HK-2 (cell line): Measurements from ENCODE around the gene CDC42EP2.
A peak's percentile ranks its signal among the peaks of the same experiment; 100 is the strongest.

Experiments
- DNase-seq: peaks from one replicate; pipeline ENCODE4 v3.0.0-alpha.2; 2018; ENCODE audit not compliant: unreplicated experiment

The CDC42EP2 gene

DNA sequence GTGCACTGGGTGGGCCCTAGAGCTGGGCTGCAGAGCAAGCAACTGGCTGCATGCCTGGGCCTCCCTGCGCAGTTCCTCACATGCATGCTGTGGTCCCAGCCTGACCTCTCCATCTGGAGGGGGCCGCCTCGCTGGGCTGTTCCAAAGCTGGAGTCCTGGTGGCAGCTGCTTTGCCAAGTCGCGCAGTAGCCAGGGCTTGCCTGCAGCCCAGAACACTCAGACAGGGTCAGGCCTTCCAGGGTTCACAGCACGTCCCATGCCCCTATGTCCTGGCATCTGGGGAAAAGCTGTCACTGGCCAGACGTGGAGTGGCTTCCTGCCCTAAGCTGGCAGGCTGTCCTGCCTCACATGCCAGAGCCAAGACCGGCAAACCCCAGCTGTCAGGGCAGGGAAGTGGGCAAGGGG, 16.5 kb upstream of the CDC42EP2 start:
- no peak for DNase-seq

DNA sequence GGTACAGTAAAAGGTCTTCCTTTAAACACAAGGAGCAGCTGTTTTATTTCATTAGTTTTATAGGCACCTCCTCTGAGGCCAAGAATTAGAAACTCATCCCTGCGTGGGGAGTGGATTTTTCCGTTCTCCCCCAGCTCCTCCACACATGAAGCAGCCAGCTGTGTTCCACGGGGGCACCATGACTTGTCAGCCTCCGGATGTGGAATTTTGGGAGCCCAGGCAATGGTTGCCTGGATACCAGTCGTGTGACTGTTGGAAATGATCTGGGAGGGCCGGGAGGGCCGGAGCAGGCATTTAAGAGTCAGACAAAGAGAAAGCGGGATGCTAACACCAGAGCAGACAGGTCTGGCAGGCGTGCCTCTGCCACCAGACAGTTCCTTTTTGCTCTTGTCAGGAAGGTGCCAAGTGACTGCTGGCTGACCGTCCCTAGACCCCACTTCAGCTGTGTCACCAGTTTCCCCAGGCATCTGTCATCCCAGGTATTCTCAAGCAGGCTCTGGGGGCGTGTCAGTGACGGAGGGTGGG, 15.9 kb upstream of the CDC42EP2 start:
- DNase-seq, result no peak

DNA sequence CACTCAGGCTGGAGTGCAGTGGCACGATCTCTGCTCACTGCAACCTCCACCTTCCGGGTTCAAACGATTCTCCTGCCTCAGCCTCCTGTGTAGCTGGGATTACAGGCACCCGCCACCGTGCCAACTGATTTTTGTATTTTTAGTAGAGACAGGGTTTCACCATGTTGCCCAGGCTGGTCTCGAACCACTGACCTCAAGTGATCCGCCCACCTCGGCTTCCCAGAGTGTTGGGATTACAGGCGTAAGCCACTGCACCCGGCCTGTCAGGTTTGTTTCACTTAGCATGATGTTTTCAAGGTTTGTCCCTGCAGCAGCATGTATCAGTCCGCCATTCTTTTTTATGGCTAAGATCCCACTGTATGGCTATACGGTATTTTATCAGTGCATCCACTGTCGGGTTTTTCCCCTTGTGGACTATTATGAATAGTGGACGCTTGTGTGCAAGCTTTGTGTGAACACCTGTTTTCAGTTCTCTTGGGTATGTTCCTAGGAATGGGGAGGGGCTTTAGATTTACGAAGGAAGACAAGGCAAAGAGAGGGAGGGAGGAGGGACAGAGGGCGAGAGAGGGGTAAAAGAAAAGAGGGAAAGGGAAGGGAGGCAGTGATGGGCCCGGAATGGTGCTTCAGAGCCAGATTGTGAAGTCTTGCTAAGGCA, 13.9 kb upstream of the CDC42EP2 start:
- DNase-seq, result no peak

DNA sequence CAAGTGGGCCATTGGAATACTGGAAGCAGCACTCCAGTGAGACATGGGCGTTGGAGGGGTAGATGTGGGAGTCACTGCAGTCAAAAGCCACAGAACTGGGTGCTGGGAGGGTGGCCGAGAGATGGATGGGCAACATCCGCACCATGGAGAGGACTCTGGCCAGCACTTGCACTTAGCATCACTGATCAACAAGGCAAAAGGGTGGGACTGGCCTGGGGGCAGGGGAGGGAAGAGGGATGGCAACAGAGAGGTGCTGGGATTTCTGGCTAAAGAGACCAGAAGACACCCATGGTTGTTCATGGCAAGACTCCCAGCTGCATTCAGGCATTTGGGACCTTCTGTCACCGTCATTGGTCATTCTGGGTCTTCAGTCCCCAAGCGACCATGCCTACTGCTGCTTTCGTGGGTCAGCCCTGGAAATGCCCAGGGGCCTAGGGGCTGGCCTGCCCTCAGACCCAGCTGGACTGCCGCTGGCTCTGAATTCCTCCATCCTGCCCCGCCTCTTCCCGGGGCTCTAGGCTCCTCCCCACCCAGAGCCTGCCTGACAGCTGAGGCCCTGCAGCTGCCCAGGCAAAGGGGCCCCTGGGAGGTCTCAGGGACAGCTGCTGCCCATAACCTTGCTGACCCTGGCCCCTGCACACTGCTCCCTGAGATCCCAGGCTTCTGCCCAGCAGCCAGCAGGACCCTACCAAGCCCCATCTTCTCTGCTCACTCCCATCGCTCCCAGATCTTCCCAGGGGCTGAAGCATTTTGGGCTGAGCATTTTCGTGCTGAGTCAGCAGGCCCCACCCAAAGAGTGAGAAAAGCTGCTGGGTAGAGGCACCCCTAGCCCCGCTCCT, 13.0 kb upstream of the CDC42EP2 start:
- no peak for DNase-seq

DNA sequence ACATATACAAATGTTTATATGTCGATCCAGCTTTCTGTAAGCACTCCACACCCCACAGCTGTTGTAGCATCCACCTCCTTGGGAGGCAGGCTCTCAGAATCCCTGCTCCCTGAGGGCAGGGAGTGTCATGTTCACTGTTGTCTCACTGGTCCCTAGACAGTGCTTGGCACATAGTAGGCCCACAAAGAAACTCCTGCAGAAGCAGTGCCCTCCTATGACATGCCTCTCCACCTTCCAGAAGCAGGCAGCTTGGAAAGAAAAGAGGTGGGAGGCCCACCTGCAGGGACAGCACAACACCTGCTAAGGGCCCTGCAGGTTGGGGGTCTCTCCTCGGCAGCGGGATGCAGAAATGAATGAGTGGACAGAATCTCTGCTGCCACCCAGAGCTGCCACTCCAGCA, 11.1 kb upstream of the CDC42EP2 start:
- DNase-seq, result no peak

DNA sequence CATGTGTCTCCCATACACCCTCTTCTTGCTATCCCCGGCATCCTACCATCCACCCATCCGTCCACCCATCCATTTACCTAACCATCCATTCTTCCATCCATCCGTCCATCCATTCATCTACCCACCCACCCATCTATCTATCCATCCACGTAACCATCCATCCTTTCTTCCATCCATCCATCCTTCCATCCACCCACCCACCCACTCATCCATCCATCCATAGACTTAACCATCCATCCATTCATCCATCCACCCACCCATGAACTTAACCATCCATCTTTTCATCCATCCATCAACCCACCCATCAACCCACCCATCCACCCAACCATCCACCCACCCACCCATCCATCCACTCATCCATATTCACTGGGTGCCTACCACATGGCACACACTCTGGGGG, 10.6 kb upstream of the CDC42EP2 start:
- no peak for DNase-seq

DNA sequence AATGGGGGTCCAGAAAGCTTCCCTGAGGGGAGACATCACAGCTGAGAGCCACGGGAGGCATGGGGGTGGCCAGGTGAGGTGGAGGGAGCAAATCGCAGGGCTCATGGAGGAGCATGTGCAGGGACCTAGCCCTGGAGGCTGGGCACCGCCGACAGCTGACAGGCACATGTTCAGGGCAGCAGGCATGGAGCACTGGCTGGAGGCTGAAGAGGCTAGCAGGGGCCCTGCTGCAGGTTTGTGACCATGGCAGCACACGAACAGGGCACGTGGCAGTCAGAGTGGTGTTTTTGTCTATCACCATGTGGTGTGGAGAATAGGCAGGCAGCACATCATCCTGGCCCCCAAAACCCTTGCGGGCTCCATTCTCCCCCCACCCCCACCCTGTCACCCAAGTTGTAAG, 10.1 kb upstream of the CDC42EP2 start:
- no peak for DNase-seq

DNA sequence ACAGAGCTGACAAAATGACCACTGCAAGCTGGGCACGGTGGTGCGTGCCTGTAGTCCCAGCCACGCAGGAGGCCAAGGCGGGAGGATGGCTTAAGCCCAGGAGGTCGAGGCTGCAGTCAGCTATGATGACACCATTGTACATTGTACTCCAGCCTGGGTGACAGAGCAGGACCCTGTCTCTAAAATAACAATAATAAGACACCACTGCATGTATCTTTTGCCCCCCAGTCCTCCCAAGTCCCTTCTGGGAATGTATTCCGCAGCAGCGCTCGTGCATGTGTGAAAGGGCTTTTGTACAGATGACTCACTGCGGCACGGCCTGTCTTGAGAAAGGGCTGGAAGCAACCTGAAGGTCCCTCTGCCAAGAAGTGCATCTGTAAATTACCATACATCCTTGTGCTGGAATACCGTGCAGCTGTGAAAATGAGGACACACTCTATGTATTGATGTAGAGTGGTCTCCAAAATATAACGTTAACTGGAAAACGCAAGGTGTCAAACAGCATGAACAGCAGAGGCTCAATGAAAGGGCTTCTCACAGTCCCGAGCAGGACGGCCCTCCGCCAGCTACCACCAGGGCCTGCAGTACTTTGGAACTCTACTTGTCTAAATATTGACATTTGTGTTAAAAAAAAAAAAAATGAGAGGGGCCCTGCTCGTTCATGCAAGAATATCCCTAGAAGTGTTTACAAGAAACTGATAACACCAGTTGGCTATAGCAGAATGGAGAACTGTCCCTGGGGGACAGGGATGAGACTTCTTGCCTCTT, 9.0 kb upstream of the CDC42EP2 start:
- DNase-seq, result no peak

DNA sequence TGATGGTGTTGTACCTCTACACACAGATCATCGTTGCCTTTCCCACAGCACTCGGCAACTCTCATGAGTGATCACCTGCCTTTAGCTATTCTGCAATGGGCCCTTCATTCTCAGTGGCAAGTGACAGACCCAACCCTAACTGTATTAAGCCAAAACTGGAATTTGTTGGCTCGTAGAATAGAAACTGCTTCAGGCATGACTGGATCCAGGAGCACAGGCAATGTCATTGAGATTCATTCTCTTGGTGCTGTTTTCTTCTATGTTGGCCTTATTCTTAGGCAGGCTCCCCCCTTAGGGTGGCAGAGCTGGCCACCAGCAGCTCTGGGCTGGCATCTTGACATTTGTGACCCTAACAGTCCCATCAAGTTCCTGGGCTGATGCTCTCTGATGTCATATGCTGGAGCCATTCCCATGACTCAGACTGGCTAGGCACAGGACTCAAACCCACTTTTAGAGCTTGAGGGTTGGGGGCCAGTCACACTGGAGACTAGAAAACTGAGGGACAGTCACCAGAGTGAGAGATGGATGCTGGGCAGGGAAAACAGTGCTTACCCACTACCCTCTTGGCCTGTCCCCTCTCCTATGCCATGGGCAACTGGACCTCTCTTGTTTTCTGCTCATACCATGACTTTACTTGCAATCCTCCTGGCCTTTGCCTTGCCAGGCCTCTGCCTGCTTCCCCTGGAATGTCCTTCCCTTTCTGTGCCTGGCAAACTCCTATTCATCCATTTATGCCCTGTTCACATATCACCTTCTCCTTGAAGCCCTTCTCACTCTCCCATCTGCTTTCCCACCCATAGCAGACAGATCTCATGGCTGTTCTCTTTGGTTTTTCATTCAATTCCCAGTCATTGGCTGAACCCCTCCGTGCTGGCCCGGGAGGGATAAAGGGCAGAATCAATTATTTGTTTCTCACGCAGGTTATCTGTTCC, 7.1 kb upstream of the CDC42EP2 start:
- DNase-seq, result no peak

DNA sequence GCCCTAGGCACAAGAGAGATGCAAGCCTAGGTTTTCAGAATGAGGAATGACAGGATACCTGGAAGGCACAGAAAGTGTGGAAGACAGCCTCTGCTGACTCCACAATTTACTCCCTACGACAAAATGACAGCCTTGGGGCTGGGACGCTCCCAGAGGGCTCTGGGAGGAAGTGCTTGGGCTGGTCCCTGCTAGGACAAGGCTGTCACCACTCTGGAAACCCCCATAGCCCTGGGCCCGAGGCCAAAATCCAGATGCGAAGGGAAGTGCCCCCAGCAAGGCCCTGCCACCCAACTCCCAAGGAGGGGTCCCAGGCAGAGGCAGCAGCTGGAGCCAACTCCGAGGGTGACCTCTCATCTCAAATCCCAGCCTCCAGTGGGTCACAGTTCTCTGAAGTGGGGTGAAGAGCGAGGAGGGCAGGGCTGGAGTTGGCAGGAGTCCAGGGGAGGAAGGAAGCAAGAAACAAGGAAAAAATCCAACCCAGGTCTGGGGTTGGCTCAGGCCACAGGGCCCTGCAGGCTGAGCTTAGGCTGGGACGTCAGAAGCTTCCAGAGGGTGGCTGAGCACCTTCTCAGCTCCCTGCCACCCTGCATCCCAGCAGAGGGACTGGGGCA, 6.3 kb upstream of the CDC42EP2 start:
- no peak for DNase-seq

DNA sequence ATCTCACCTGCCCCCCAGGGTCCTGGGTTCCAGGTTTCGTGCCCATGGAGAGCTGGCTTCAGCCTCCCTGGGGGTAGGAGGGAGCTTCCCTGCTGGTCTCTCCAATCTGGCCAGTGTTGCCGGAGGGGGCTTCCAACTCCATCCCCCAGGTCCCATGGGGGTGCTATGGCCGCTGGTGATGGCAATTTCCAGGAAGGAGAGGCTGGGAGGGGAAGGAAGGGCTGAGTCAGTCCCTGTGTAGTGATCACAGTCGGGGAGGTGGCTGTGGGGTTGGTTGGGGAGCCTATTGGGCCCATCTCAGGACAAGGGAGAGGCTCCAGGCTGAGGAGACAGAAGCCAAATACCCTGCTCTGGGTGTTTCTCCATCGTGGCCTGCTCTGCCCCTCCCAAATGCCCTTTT, 5.7 kb upstream of the CDC42EP2 start:
- DNase-seq, result no peak

DNA sequence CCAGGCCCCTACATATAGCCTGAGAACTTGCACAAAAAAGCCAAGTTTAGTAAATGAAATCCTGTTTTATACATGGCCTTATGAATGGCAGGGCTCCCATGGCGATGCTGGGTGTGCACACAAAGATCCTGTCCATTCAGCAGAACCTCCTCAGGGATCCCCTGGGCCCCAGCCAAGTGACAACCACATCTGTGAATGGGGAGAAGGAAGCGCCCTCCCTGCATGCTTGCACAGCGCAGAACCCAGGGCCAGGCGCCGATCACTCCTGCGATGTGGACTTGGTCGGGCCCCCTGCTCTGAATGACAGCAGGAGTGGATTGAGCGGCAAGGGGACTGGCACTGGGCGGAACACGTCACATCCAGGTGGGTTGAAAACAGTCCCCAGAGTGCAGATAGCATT, 4.5 kb upstream of the CDC42EP2 start:
- no peak for DNase-seq

DNA sequence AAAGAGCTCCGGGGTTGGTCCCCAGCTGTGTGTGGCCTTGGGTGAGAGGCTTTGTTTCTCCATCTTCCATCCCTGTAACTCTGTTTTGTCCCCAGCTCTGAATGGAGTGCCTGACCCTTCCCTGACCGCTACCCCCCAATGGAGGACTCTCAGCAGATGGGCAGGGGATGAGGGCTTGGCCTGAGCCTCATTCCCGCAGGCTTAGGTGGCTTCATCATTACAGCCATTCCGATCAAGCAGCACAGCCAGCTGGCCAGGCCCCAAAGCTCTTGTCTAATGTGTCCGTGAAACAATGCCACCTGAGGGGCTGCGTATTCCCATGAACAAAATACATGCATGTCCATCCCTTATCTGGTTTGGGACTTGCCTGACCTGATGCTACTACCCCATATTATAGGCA, 3.9 kb upstream of the CDC42EP2 start:
- no peak for DNase-seq

DNA sequence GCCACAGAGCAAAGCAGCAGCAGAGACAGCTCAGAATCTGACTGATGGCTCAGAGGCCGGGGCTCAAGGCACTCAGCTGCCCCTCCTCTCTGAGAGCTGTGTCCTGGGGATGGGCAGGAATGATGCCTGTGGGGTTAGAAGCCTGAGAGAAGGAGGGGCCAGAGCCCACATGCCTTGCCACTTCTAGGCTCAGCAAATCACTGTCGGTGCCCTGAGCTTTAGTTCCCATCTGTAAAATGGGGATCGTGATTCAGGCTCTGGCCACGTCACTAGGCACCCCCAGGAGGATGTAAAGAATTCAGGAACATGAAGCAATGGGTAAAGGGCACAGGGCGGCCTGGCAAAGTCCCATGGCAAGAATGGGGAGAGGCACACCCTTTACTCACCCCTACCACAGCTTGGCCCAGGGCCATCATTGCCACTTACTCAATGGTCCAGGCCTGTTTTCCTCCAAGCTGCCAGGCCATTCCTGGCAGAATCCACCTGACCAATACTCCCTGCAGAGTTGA, 3.4 kb upstream of the CDC42EP2 start:
- no peak for DNase-seq

DNA sequence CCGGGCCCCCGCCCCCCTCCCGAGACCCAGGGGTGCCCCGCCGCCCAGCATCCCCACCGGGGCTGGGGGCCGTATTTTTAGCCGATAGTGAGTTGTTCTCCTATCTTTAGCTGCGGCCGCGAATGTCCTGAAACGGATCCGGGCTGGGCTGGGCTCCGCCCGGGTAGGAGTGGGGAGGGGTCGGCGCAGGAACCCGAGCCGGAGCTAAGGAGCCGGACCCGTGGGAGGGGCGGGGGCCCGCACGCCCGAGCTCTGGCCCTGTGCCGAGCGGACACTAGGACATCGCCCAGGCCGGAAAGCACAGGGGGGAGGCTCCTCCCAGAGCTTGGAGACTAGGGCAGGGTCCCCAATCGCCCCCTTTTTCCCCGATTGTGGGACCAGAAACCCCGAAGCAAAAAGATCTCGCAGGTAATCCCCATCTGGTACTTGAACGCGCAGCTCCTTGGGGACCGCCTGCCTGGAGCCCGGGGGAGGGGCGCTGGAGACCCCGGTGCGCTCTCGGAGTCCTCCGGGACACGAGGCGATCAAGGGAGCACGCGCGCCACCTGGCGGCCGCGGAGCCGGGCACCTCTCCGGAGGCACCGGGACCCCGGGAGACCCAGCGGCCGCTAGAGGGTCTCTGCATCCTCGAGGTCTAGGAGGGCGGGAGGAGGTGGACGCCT, 669 bp downstream of the CDC42EP2 start:
- DNase-seq, result peak; percentile 78

DNA sequence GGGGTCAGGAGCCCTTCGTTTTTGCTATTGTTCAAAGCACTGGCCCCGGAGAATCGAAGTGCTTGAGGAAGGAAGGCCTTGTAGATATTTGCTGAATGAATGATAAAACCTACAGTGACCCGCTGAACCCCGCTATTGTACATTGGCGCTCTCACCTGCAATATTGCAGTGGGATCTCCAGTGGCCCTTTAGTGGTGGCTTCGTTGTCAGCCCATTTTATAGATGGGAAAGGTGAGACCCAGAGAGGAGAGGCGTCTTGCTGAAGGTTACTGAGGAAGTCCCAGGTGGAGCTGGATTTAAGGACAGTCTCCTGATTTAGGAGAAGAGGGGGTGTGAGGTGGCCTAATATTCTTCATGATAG, 1.2 kb downstream of the CDC42EP2 start:
- no peak for DNase-seq

DNA sequence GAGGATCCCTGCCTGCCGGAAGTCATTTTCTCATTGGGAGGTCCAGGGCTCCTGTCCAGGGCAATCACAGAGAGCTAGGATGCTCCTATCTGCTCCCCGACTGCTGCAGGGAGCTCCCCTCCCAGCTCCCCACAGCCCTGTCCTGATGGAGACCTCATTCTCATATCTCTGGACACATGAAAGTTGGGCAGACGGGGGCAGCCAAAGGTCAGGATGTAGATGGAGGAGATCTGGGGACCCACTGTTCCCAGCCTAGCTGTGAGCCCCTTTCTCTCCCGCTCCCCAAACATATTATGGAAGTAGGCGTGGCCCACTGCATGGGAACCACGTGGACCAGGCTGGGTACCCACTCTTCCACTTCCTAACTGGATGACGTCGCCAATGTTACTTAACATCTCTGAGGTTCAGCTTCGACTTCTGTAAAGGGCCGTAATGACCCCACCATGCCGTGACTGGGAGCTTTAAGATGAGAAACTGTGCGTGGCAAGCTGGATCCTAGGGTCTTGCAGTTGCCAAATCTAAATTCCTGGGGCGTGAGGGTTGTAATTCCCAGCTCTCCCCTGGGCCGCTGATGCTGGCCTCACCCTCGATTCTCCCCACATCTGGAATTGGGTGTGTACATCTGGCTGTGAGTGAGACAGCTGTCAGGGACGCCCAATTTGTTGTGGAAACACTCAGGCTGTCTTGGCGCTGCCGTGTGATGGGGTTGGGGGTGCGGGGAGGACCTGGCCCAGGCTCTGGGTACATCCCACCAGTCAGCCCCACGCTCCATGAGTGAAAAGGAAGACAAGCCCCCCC, 1.8 kb downstream of the CDC42EP2 start:
- DNase-seq, result no peak

DNA sequence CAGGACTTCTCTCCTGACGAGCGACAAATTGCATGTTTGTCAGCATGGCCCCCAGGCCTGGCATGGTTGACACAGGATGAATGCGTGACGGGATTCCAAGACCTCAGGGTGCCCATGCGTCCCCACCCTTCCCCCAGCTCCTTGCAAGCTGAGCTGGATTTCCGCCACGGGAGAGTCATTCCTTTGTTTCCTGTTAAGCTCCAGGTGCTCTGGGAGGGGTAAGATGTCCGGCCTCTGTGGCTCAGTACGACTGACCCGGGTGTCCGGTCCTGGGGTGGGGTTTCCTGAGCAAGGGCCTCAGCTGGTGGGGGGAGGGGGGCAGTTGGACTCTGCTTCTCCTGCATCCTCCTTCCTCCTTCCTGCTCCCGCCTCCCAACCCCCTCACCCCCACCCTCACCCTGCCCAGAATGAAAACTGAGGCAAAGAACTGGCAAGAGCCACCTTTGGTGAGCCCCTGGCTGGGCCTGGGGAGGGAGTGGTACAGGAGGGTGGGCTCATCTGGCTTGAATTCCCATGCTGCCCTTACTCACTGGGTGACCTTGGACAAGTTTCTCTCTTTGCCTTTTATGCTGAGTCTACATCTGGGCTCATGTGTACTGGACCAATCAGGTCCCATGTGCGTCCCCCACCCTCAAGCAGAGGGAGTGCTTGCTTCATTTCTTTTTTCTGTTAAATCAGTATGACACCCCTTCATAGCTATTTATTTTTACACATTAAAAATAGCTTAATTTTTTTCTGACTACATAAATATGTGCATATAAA, 2.5 kb downstream of the CDC42EP2 start:
- DNase-seq, result peak; percentile 58
